ENCODE results near the gene VOPP1. TPM values are rescaled to one million over a fixed set of nuclear protein-coding genes. Genes with fewer than 3 reads are reported as not detected.

VOPP1 gene
- total and polyA plus RNA-seq, 8 donors = 15.1 to 37.3 (median 19.2) TPM

- H3K27me3 ChIP-seq = no peaks in the 10 kb centered on the region
- FAIRE-seq (no peak), DNase-seq (no peak), ATAC-seq (peak in 3 of 4 donors; percentile 46 to 72 (median 68))
- 67 to 73% methylated on average over 13 of the region's 13 CpGs for WGBS, 2 donors
- peaks cover 0 to 12% (median 0%) of the 10 kb centered on the region in 3 donors for H3K4me1 ChIP-seq
- no peaks in the 10 kb centered on the region for H3K9me3 ChIP-seq
- TF ChIP-seq, protein P1, sequence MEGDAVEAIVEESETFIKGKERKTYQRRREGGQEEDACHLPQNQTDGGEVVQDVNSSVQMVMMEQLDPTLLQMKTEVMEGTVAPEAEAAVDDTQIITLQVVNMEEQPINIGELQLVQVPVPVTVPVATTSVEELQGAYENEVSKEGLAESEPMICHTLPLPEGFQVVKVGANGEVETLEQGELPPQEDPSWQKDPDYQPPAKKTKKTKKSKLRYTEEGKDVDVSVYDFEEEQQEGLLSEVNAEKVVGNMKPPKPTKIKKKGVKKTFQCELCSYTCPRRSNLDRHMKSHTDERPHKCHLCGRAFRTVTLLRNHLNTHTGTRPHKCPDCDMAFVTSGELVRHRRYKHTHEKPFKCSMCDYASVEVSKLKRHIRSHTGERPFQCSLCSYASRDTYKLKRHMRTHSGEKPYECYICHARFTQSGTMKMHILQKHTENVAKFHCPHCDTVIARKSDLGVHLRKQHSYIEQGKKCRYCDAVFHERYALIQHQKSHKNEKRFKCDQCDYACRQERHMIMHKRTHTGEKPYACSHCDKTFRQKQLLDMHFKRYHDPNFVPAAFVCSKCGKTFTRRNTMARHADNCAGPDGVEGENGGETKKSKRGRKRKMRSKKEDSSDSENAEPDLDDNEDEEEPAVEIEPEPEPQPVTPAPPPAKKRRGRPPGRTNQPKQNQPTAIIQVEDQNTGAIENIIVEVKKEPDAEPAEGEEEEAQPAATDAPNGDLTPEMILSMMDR (IDR thresholded peaks at IDR 0.05) = no peak
- H3K4me3 ChIP-seq = no peak overlapping the region
- no peak overlapping the region for H3K27ac ChIP-seq
- no peaks in the 10 kb centered on the region for H3K36me3 ChIP-seq
- intact Hi-C loops (cut with DNase I) = no loop called here
Observed at GRCh38 chr7:55432939-55433784, 139.1 kb downstream of the VOPP1 start.

GRCh38 chr7:55432506-55432905 is 139.8 kb downstream of the VOPP1 start:
- Histone ChIP-seq H3K36me3 (no peaks in the 10 kb centered on the region), H3K4me1 (peaks cover 0 to 12% (median 0%) of the 10 kb centered on the region in 3 donors), H3K27me3 (no peaks in the 10 kb centered on the region), H3K27ac (no peak overlapping the region), H3K9me3 (no peaks in the 10 kb centered on the region), H3K4me3 (no peak overlapping the region)
- 71 to 80% methylated on average over 3 of the region's 3 CpGs for WGBS, 2 donors
- intact Hi-C loops (cut with DNase I) = no loop called here
- DNase-seq (no peak), FAIRE-seq (no peak), ATAC-seq (no peak)
- TF ChIP-seq, protein P1 (IDR thresholded peaks at IDR 0.05) = no peak

GRCh38 chr7:55431898-55432297 is 140.4 kb downstream of the VOPP1 start:
- Histone ChIP-seq H3K9me3 (no peaks in the 10 kb centered on the region), H3K36me3 (no peaks in the 10 kb centered on the region), H3K4me3 (no peak overlapping the region), H3K4me1 (peaks cover 0 to 12% (median 0%) of the 10 kb centered on the region in 3 donors), H3K27ac (no peak overlapping the region), H3K27me3 (no peaks in the 10 kb centered on the region)
- FAIRE-seq (peak; percentile 45), ATAC-seq (peak; percentile 40 to 71 (median 55)), DNase-seq (no peak)
- intact Hi-C loops (cut with DNase I) = no loop called here
- TF ChIP-seq, protein P1 (IDR thresholded peaks at IDR 0.05) = no peak
- 10 to 11% methylated on average over 2 of the region's 2 CpGs for WGBS, 2 donors

GRCh38 chr7:55429835-55430499 is 142.3 kb downstream of the VOPP1 start:
- FAIRE-seq (no peak), DNase-seq (no peak), ATAC-seq (peak; percentile 42 to 77 (median 70))
- no peak overlapping the region for H3K4me3 ChIP-seq
- TF ChIP-seq, protein P1 (IDR thresholded peaks at IDR 0.05) = no peak
- peak overlapping the region in 1 of 4 donors; percentile 38 for H3K27ac ChIP-seq
- H3K27me3 ChIP-seq = no peaks in the 10 kb centered on the region
- intact Hi-C loops (cut with DNase I) = loop anchor here in 1 of 3 donors (10.0 kb wide), 1 partner anchor 165 kb away; no protein-coding TSS in a partner anchor
- peaks cover 0 to 8% (median 0%) of the 10 kb centered on the region in 3 donors for H3K36me3 ChIP-seq
- WGBS, 2 donors = 46 to 49% methylated on average over 11 of the region's 11 CpGs
- H3K9me3 ChIP-seq = no peaks in the 10 kb centered on the region
- peaks cover 0 to 12% (median 0%) of the 10 kb centered on the region in 3 donors for H3K4me1 ChIP-seq
